GM21786 (cell line): ENCODE measurements around the gene IL17C.
"Not testable (repeated sequence)": the region's sequence is repeated elsewhere in the genome, so short reads cannot be mapped to it uniquely, and the experiment has no call there.

Source experiments
- ATAC-seq: cut with Tn5 transposase; IDR thresholded peaks from one replicate; pipeline ENCODE4 v1.9.1; 2021; ENCODE audit not compliant: unreplicated experiment

The IL17C gene

GRCh38 chr16:88609426-88609825, 28.9 kb upstream of the IL17C start:
- ATAC-seq: not testable (repeated sequence)

- no peak for ATAC-seq
Observed at GRCh38 chr16:88610080-88610479, 28.3 kb upstream of the IL17C start.

- no peak for ATAC-seq
Observed at GRCh38 chr16:88610909-88611812, 27.2 kb upstream of the IL17C start.

GRCh38 chr16:88613293-88613692, 25.1 kb upstream of the IL17C start:
- ATAC-seq: no peak

GRCh38 chr16:88613911-88614817, 24.2 kb upstream of the IL17C start:
- no peak for ATAC-seq

- no peak for ATAC-seq
Observed at GRCh38 chr16:88614818-88615580, 23.4 kb upstream of the IL17C start.

- ATAC-seq: no peak
Observed at GRCh38 chr16:88616320-88616719, 22.1 kb upstream of the IL17C start.

- no peak for ATAC-seq
Observed at GRCh38 chr16:88616736-88617135, 21.6 kb upstream of the IL17C start.

- no peak for ATAC-seq
Observed at GRCh38 chr16:88617268-88618031, 20.9 kb upstream of the IL17C start.

GRCh38 chr16:88618182-88618955, 20.0 kb upstream of the IL17C start:
- ATAC-seq: no peak

- no peak for ATAC-seq
Observed at GRCh38 chr16:88618956-88619667, 19.3 kb upstream of the IL17C start.

- no peak for ATAC-seq
Observed at GRCh38 chr16:88619859-88620815, 18.2 kb upstream of the IL17C start.

GRCh38 chr16:88622125-88622524, 16.2 kb upstream of the IL17C start:
- no peak for ATAC-seq

GRCh38 chr16:88622866-88623265, 15.5 kb upstream of the IL17C start:
- no peak for ATAC-seq

- ATAC-seq: no peak
Observed at GRCh38 chr16:88623858-88624257, 14.5 kb upstream of the IL17C start.

- no peak for ATAC-seq
Observed at GRCh38 chr16:88624481-88624880, 13.9 kb upstream of the IL17C start.

GRCh38 chr16:88624977-88625576, 13.3 kb upstream of the IL17C start:
- no peak for ATAC-seq
